ENCODE results near the gene TMEM115.
"Not testable (repeated sequence)": the region's sequence is repeated elsewhere in the genome, so short reads cannot be mapped to it uniquely, and the experiment has no call there.

The TMEM115 gene

DNA sequence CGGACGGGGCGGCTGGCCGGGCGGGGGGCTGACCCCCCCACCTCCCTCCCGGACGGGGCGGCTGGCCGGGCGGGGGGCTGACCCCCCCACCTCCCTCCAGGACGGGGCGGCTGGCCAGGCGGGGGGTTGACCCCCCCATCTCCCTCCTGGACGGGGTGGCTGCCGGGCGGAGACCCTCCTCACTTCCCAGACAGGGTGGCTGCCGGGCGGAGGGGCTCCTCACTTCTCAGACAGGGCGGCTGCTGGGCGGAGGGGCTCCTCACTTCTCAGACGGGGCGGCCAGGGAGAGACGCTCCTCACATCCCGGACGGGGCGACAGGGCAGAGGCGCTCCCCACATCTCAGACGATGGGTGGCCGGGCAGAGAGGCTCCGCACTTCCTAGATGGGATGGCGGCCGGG, 47.3 kb downstream of the TMEM115 start:
- DNase-seq, result not testable (repeated sequence)

Measured in stimulated activated naive CD4-positive, alpha-beta T cell treated with Interleukin-2 at 50 U/mL for 16 hours (primary cell).